VCaP (cell line): ENCODE data around the gene KRTAP4-6.
"Not testable (repeated sequence)": the region's sequence is repeated elsewhere in the genome, so short reads cannot be mapped to it uniquely, and the experiment has no call there.

Experiments
- H3K27ac ChIP-seq: fragments of 450-650 bp; 2 replicates; pipeline ENCODE4 v1.5.1; 2017
- TF ChIP-seq, protein P1 (sequence below): fragments of 450-650 bp; conservative IDR thresholded peaks from 2 replicates; pipeline ENCODE4 v1.5.1; 2017; ENCODE audit warnings: mild to moderate bottlenecking, moderate library complexity

KRTAP4-6 gene

DNA sequence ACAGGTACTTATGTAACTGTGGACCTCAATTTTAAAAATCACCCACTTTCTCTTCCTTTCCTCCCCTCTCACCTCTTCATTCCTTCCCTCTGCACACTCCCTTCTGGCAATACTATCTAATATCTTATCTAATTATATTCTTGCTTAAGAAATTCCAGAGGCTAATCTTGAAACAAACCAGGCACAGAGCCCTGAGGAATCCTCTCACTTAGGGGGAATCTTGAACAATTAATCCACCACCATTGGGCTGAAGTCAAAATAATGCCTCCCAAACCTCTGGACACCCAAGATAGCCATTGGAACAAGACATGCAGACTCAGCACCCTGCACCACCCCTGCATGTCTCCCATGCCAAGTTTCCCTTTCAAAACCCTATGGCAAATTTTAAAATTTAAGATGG is 1.0 kb upstream of the KRTAP4-6 start:
- H3K27ac ChIP-seq: no peak overlapping the region
- TF ChIP-seq, protein P1, sequence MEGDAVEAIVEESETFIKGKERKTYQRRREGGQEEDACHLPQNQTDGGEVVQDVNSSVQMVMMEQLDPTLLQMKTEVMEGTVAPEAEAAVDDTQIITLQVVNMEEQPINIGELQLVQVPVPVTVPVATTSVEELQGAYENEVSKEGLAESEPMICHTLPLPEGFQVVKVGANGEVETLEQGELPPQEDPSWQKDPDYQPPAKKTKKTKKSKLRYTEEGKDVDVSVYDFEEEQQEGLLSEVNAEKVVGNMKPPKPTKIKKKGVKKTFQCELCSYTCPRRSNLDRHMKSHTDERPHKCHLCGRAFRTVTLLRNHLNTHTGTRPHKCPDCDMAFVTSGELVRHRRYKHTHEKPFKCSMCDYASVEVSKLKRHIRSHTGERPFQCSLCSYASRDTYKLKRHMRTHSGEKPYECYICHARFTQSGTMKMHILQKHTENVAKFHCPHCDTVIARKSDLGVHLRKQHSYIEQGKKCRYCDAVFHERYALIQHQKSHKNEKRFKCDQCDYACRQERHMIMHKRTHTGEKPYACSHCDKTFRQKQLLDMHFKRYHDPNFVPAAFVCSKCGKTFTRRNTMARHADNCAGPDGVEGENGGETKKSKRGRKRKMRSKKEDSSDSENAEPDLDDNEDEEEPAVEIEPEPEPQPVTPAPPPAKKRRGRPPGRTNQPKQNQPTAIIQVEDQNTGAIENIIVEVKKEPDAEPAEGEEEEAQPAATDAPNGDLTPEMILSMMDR: no peak

DNA sequence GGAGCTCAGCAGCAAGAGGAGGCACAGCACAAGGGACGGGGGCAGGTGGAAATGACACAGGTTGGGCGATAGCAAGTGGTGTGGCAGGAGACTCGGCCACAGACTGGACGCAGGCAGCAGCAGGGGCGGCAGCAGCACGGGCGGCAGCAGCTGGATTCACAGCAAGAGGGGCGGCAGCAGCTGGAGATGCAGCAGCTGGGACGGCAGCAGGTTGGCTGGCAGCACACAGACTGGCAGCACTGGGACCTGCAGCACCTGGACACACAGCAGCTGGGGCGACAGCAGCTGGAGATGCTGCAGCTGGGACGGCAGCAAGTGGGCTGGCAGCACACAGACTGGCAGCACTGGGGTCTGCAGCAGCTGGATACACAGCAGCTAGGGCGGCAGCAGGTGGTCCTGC is 479 bp downstream of the KRTAP4-6 start:
- not testable (repeated sequence) for H3K27ac ChIP-seq

DNA sequence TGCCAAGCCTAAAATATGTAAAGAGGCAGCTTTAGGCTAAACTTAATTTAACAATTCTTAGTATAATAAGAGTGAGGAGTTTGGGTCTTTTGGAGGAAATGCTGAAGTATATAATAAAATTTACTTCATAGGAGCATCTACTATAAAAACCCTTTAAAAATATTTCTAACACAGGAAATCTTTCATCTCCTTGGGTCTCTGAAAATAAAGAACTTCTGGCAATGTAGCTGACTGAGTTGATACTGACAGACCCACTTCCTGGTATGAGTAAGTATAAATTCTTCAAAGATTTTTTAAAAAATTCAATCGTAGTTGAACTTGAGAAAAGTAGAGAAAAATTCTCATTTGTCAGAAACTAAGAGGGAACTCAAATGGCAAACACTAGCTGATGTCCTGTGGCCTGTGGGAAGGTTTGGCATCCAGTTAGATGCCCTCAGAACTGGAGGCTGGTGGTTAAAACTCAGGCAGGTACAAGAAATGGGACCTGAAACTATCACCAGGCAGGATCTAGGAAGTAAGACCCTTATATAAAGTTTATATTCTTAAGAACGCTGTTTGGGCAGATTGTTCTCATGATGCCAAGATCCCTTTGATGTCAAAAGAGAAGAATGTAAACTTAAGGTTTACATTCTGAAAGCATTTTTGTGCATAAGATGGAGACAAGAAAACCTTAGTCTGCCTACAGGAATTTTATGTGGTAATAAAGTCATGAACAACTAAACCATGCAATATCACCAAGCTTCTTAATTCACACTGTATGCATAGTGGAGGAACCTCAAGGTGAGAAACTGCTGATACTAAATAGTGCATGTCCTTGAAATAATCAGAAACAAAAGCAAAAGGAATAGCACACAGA is 6.2 kb downstream of the KRTAP4-6 start:
- H3K27ac ChIP-seq: no peak overlapping the region
- TF ChIP-seq, protein P1: no peak

- TF ChIP-seq, protein P1: no peak
- H3K27ac ChIP-seq: no peak overlapping the region
These were observed 8.4 kb downstream of the KRTAP4-6 start for GRCh38 chr17:41131979-41132378.

DNA sequence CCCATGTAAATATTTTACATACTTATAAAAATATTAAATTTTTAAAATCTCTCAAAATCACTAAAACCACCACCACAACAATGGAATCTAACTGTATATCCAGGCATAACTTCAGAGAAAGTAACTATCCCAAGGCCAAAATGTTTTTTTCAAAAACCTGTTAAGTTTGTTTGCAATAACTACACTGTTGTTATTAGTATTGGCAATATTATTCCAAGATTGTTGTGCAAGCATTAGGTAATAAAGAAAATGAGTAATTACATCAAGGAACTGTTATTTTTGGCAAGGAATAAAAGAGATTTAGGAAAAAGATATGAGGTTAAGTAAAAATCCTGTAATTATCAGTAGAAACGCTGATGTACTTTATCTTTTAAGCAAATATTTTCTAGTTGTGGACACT is 13.0 kb downstream of the KRTAP4-6 start:
- TF ChIP-seq, protein P1: no peak
- H3K27ac ChIP-seq: no peak overlapping the region

GRCh38 chr17:41126412-41126811 is 13.9 kb downstream of the KRTAP4-6 start:
- H3K27ac ChIP-seq: no peak overlapping the region
- TF ChIP-seq, protein P1: no peak

DNA sequence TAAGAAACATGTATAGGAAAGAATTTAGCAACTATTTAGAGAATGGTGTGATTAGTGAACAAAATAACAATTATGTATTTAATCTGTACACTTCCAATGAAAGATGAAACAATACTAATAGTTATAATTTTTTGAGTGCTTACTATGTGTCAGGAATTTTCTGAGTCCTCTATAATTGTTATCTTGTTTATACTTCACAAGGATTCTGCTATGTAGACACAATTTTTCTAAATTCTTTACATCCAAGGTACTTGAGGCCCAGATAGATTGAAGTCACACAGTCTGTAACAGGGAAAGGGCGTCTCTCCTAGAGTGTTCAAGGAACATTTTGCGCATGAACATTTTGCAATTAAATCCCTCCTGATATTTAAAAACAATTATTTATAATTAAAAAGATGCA is 15.3 kb downstream of the KRTAP4-6 start:
- H3K27ac ChIP-seq: no peak overlapping the region
- TF ChIP-seq, protein P1: no peak

DNA sequence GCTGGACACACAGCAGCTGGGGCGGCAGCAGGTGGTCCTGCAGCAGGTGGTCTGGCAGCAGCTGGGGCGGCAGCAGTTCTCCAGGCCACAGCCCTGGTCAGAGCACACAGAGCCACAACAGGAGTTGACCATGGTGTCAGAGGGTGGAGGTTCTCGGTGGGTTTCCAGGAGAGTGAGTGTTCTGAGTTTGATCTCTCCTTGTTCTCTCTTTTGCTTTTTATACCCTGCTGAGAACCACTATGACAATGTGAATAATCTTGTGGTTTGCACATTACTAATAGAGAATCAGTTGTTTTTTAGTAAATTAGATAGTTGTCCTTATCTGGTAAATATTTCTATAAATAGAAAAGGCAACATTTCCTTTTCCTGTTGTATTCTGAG is 16.4 kb downstream of the KRTAP4-6 start, which contains the start of gene KRTAP4-12:
KRTAP4-12 (minus strand) TSS at position 192 of the 381 bp plus-strand sequence; CDS start at position 132, 60 bp downstream.
- not testable (repeated sequence) for H3K27ac ChIP-seq

- H3K27ac ChIP-seq: not testable (repeated sequence)
These were observed 16.9 kb downstream of the KRTAP4-6 start for GRCh38 chr17:41123292-41123990.
